Measurements from ENCODE around the gene RAPGEF3.

Gene RAPGEF3

GRCh38 chr12:47794679-47795078 lies 36.0 kb upstream of the RAPGEF3 start:
- no peak for DNase-seq
- Histone ChIP-seq H3K36me3 (peaks cover 11% of the 10 kb centered on the region), H3K9me3 (ENCODE audit: severe bottlenecking) (no peaks in the 10 kb centered on the region), H3K4me3 (ENCODE audit: low read depth, low read length) (no peak overlapping the region), H3K27me3 (ENCODE audit: insufficient read depth, low read depth, severe bottlenecking) (no peaks in the 10 kb centered on the region), H3K27ac (no peak overlapping the region)
- TF ChIP-seq, protein P1, sequence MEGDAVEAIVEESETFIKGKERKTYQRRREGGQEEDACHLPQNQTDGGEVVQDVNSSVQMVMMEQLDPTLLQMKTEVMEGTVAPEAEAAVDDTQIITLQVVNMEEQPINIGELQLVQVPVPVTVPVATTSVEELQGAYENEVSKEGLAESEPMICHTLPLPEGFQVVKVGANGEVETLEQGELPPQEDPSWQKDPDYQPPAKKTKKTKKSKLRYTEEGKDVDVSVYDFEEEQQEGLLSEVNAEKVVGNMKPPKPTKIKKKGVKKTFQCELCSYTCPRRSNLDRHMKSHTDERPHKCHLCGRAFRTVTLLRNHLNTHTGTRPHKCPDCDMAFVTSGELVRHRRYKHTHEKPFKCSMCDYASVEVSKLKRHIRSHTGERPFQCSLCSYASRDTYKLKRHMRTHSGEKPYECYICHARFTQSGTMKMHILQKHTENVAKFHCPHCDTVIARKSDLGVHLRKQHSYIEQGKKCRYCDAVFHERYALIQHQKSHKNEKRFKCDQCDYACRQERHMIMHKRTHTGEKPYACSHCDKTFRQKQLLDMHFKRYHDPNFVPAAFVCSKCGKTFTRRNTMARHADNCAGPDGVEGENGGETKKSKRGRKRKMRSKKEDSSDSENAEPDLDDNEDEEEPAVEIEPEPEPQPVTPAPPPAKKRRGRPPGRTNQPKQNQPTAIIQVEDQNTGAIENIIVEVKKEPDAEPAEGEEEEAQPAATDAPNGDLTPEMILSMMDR (IDR thresholded peaks at IDR 0.05; ENCODE audit: low read depth, low read length) = no peak

GRCh38 chr12:47793015-47793681 lies 34.5 kb upstream of the RAPGEF3 start:
- Histone ChIP-seq H3K27me3 (ENCODE audit: insufficient read depth, low read depth, severe bottlenecking) (no peaks in the 10 kb centered on the region), H3K27ac (no peak overlapping the region), H3K36me3 (peaks cover 17% of the 10 kb centered on the region), H3K9me3 (ENCODE audit: severe bottlenecking) (no peaks in the 10 kb centered on the region), H3K4me3 (ENCODE audit: low read depth, low read length) (no peak overlapping the region)
- TF ChIP-seq, protein P1 (IDR thresholded peaks at IDR 0.05; ENCODE audit: low read depth, low read length) = no peak
- no peak for DNase-seq

GRCh38 chr12:47791874-47792273 lies 33.2 kb upstream of the RAPGEF3 start:
- Histone ChIP-seq H3K27me3 (ENCODE audit: insufficient read depth, low read depth, severe bottlenecking) (no peaks in the 10 kb centered on the region), H3K9me3 (ENCODE audit: severe bottlenecking) (no peaks in the 10 kb centered on the region), H3K36me3 (peaks cover 25% of the 10 kb centered on the region), H3K4me3 (ENCODE audit: low read depth, low read length) (no peak overlapping the region), H3K27ac (no peak overlapping the region)
- DNase-seq = no peak
- TF ChIP-seq, protein P1 (IDR thresholded peaks at IDR 0.05; ENCODE audit: low read depth, low read length) = no peak

DNA sequence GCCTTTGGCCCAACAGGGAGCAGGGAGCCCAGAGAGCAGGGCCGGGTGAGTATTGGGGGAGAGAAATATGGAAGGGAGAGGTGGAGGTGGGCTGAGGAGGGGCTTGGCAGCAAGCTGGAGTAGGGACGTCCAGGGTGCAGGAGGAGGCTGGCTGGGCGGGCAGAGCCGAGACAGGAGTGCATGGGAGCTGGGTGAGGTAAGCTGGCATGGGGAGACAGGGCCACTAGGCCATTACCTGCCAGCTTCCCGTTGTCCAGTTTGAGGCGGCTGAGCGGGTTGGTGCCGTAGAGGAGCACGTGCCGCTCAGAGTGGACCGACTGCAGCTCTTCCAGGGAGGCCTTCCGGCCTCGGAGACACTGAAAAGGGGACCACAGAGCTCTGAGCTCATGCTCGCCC lies 32.7 kb upstream of the RAPGEF3 start:
- DNase-seq = no peak
- Histone ChIP-seq H3K4me3 (ENCODE audit: low read depth, low read length) (no peak overlapping the region), H3K27me3 (ENCODE audit: insufficient read depth, low read depth, severe bottlenecking) (no peaks in the 10 kb centered on the region), H3K27ac (no peak overlapping the region), H3K36me3 (peaks cover 25% of the 10 kb centered on the region), H3K9me3 (ENCODE audit: severe bottlenecking) (no peaks in the 10 kb centered on the region)
- TF ChIP-seq, protein P1 (IDR thresholded peaks at IDR 0.05; ENCODE audit: low read depth, low read length) = no peak

- no peak for DNase-seq
- TF ChIP-seq, protein P1 (IDR thresholded peaks at IDR 0.05; ENCODE audit: low read depth, low read length) = no peak
- Histone ChIP-seq H3K9me3 (ENCODE audit: severe bottlenecking) (no peaks in the 10 kb centered on the region), H3K27ac (no peak overlapping the region), H3K4me3 (ENCODE audit: low read depth, low read length) (no peak overlapping the region), H3K27me3 (ENCODE audit: insufficient read depth, low read depth, severe bottlenecking) (no peaks in the 10 kb centered on the region), H3K36me3 (peaks cover 25% of the 10 kb centered on the region)
Observed at GRCh38 chr12:47790676-47791350, 32.1 kb upstream of the RAPGEF3 start.
